Thyroid gland (tissue), 4 donors: ENCODE measurements around the gene DHRS11. TPM values are rescaled to one million over a fixed set of nuclear protein-coding genes. Genes with fewer than 3 reads are reported as not detected.

ENCODE experiments used
- DNase-seq, 2 donors: peaks; one replicate each; pipeline ENCODE4 v3.0.0-alpha.2; 2019
- H3K27ac ChIP-seq, 3 donors: fragments of 200-600 bp; sonication (generic); 1 replicate in 2 of 3; 2 replicates in 1 of 3; pipeline ENCODE4 v1.5.1; 2016 to 2019; ENCODE audit warnings: mild to moderate bottlenecking in 1 of 3, moderate library complexity in 1 of 3
- H3K27me3 ChIP-seq: fragments of 200-600 bp; sonication (generic); one replicate; pipeline ENCODE4 v1.5.1; 2019
- H3K36me3 ChIP-seq, 2 donors: fragments of 200-600 bp; sonication (generic); one replicate each; pipeline ENCODE4 v1.5.1; 2016 to 2019
- H3K4me1 ChIP-seq, 2 donors: fragments of 200-600 bp; sonication (generic); one replicate each; pipeline ENCODE4 v1.5.1; 2017 to 2019
- H3K4me3 ChIP-seq, 3 donors: fragments of 200-600 bp; sonication (generic); replicated peaks in 1 of 3; 1 replicate in 2 of 3; 2 replicates in 1 of 3; pipeline ENCODE4 v1.5.1; 2016; ENCODE audit warnings: mild to moderate bottlenecking in 1 of 3
- H3K9me3 ChIP-seq: fragments of 200-600 bp; sonication (generic); one replicate; pipeline ENCODE4 v1.5.1; 2017
- CTCF ChIP-seq, 6 experiments: fragments of 200-600 bp in 3 of 6; fragments of 450-650 bp in 3 of 6; sonication (generic) in 3 of 6; IDR thresholded peaks; one replicate each; pipeline ENCODE4 v1.5.1; 2016 to 2019; ENCODE audit warnings: antibody characterized with exemption in 6 of 6, mild to moderate bottlenecking in 2 of 6, inconsistent platforms in 1 of 6, moderate library complexity in 1 of 6
- POLR2A ChIP-seq, 2 donors: fragments of 450-650 bp; IDR thresholded peaks; one replicate each; pipeline ENCODE4 v1.6.1; 2017; ENCODE audit warnings: antibody characterized with exemption in 2 of 2, mild to moderate bottlenecking in 2 of 2, moderate library complexity in 1 of 2
- WGBS, 2 donors: methylation state at CpG; one replicate each; pipeline ENCODE4 v1.1.5; 2017; 5-methylcytosine and 5-hydroxymethylcytosine counted together
- intact Hi-C: fragments of 100-400 bp; cut with DNase I; formaldehyde crosslinking; loops from one replicate; pipeline ENCODE4 v1.15.1; 2023
- total RNA-seq, 4 donors: library from RNA; depleted of rRNA; stranded (reverse); fragments of >200 nt; gene quantifications; one replicate each; pipeline ENCODE4 v1.2.3, GENCODE V29; 2016

Gene DHRS11
- total RNA-seq, 4 donors from 2014 or later: 12.3 to 28.4 (median 21.4) TPM

DNA sequence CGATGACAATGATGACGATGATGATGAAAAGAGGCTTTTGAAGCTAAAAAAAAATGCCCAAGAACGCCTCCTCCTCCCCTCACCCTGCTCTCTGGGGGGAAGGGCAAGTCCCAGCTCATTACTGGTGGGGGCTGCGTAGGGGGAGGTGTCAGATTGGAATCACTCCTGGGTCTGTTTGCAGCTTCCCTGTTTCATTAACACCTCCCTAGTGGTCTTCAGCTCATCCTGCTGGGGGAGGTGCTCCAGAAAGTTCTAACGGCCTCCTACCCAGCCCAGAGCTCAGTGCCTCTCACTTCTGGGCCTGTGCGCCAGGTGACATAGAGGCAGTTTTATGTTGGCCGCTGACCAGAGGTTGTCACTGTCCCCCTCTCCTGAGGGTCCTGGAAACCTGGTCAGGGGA, 22.4 kb downstream of the DHRS11 start:
- H3K36me3 ChIP-seq: no peaks in the 10 kb centered on the region
- no peaks in the 10 kb centered on the region for H3K9me3 ChIP-seq
- H3K4me1 ChIP-seq: peaks cover 0 to 1% of the 10 kb centered on the region in 2 donors
- DNase-seq: no peak
- intact Hi-C loops: loop anchor here (10.0 kb wide), 1 partner anchor 441 kb away; no protein-coding TSS in a partner anchor
- TF ChIP-seq CTCF (IDR thresholded peaks at IDR 0.05): no peak
- TF ChIP-seq POLR2A (IDR thresholded peaks at IDR 0.05): no peak
- H3K27me3 ChIP-seq: peaks cover 3% of the 10 kb centered on the region
- no peak overlapping the region for H3K27ac ChIP-seq
- WGBS, 2 donors: 53 to 55% methylated on average over 7 of the region's 7 CpGs
- no peak overlapping the region for H3K4me3 ChIP-seq

GRCh38 chr17:36614933-36615332, 23.3 kb downstream of the DHRS11 start:
- 52 to 55% methylated on average over 5 of the region's 5 CpGs for WGBS, 2 donors
- intact Hi-C loops: loop anchor here (10.0 kb wide), 1 partner anchor 440 kb away; no protein-coding TSS in a partner anchor
- Histone ChIP-seq H3K27me3 (peaks cover 3% of the 10 kb centered on the region), H3K9me3 (no peaks in the 10 kb centered on the region), H3K36me3 (no peaks in the 10 kb centered on the region), H3K4me1 (no peaks in the 10 kb centered on the region), H3K4me3 (no peak overlapping the region), H3K27ac (no peak overlapping the region)
- no peak for DNase-seq
- TF ChIP-seq POLR2A (IDR thresholded peaks at IDR 0.05) (no peak), CTCF (IDR thresholded peaks at IDR 0.05) (no peak)

DNA sequence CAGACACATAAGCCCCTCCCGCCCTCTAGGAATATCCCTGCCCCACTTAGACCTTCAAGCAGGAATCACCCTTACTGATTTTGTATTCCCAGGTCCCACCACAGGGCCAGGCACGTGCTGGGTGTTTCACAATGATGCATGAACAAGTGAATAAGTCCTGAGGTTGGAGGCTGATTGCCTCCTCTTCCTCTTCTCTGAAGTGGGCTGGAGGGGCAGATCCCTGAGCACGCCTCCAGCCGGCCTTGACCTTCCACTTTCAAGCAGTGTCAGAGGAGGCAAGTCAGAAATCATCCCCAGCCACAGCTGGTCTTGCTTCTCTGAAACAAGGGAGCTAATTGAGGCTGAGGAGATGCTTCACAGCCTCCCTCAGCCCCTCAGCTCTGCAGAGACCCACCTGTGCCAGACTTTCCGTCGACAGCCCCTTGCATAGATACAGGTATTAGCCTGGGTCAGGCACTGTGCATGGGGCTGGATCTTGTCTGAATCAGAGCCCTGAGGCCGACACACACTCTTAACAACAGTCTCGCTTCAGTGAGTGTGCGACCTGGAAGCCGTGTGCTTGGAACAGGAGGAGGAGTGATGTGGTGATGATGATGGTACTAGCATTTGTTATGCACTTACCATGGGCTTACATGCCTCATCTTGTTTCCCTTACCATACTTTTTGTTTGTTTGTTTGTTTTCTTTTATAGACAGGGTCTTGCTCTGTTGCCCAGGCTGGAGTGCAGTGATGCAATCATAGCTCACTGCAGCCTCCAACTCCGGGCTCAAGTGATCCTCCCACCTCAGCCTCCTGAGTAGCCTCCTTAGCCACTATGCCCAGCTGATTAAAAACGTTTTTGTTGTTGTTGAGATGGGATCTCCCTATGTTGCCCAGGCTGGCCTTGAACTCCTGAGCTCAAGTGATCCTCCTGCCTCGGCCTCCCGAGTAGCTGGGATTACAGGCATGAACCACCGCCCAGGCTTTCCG, 24.7 kb downstream of the DHRS11 start:
- intact Hi-C loops: loop anchor here (10.0 kb wide), 1 partner anchor 438 kb away; no protein-coding TSS in a partner anchor
- Histone ChIP-seq H3K9me3 (no peaks in the 10 kb centered on the region), H3K36me3 (no peaks in the 10 kb centered on the region), H3K4me3 (no peak overlapping the region), H3K27me3 (peaks cover 3% of the 10 kb centered on the region), H3K27ac (no peak overlapping the region), H3K4me1 (no peaks in the 10 kb centered on the region)
- TF ChIP-seq POLR2A (IDR thresholded peaks at IDR 0.05): no peak
- DNase-seq: no peak
- WGBS, 2 donors: 67% methylated on average over 12 to 16 of the region's 16 CpGs

- H3K9me3 ChIP-seq: no peaks in the 10 kb centered on the region
- no peak for TF ChIP-seq CTCF (IDR thresholded peaks at IDR 0.05)
- no peak for TF ChIP-seq POLR2A (IDR thresholded peaks at IDR 0.05)
- no peak overlapping the region for H3K4me3 ChIP-seq
- 83 to 92% methylated on average over 7 of the region's 7 CpGs for WGBS, 2 donors
- intact Hi-C loops: loop anchor here (10.0 kb wide), 1 partner anchor 437 kb away; no protein-coding TSS in a partner anchor
- no peak overlapping the region for H3K27ac ChIP-seq
- H3K36me3 ChIP-seq: no peaks in the 10 kb centered on the region
- DNase-seq: no peak
- peaks cover 3% of the 10 kb centered on the region for H3K27me3 ChIP-seq
- no peaks in the 10 kb centered on the region for H3K4me1 ChIP-seq
These were observed 26.1 kb downstream of the DHRS11 start for GRCh38 chr17:36617773-36618172.

DNA sequence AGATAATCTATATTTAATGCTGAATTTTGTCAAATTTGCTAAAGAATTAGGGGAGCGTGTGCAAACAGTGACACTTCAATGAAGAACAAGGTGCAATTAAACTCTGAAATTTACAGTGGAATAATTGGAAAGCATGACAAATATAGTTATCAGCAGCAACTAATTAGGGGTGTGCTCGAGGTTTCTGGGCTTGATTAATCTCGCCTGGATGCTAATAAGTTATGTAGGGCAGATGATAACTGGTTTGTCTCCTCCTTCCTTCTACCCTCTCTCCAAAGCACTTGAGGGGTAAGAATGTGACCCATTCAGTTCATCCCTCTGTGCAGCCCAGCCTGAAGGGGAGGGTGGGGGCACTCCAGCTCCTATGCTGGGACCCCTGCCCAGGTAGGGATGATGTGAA, 31.6 kb downstream of the DHRS11 start:
- TF ChIP-seq CTCF (IDR thresholded peaks at IDR 0.05) (no peak), POLR2A (IDR thresholded peaks at IDR 0.05) (no peak)
- intact Hi-C loops: no loop called here
- no peaks in the 10 kb centered on the region for H3K36me3 ChIP-seq
- no peaks in the 10 kb centered on the region for H3K27me3 ChIP-seq
- 64 to 88% methylated on average over 3 of the region's 3 CpGs for WGBS, 2 donors
- H3K27ac ChIP-seq: no peak overlapping the region
- H3K9me3 ChIP-seq: no peaks in the 10 kb centered on the region
- no peak overlapping the region for H3K4me3 ChIP-seq
- DNase-seq: no peak
- H3K4me1 ChIP-seq: peaks cover 0 to 7% of the 10 kb centered on the region in 2 donors
